ENCODE measurements around the gene RLBP1. TPM values are rescaled to one million over a fixed set of nuclear protein-coding genes. Genes with fewer than 3 reads are reported as not detected.

RLBP1 gene
- total and polyA plus RNA-seq, 4 donors: not detected

DNA sequence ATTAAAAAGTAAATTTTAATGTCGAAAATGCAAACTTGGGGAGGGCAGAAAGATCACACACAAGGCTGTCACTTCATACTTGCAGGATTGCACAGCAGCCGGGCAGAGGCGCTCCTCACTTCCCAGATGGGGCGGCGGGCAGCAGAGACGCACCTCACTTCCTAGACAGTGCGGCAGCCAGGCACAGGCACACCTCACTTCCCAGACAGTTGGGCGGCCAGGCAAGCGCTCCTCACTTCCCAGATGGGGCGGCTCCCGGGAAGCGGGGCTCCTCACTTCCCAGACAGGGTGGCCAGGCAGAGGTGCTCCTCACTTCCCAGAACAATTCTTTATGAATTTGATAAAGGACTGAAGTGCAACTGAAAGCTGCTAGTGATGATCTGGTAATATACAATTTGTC lies 21.2 kb downstream of the RLBP1 start:
- TF ChIP-seq CTCF (IDR thresholded peaks at IDR 0.05; ENCODE audit: control extremely low read depth, extremely low read depth): no peak
- Histone ChIP-seq H3K27ac (ENCODE audit: low read depth in 1 of 2, low read length in 1 of 2) (no peak overlapping the region), H3K36me3 (ENCODE audit: control insufficient read depth in 4 of 4, insufficient read depth in 4 of 4, low read length in 4 of 4) (peaks cover under 1 to 27% (median 8%) of the 10 kb centered on the region in 4 donors), H3K9ac (ENCODE audit: insufficient read depth in 1 of 2, low read length in 2 of 2) (no peak overlapping the region), H3K4me1 (ENCODE audit: control insufficient read depth in 5 of 5, insufficient read depth in 5 of 5, low read length in 5 of 5) (peaks cover 0 to 16% (median 0%) of the 10 kb centered on the region in 5 donors), H3K4me3 (no peak overlapping the region), H3K27me3 (ENCODE audit: control insufficient read depth in 3 of 3, insufficient read depth in 3 of 3, low read length in 2 of 3) (no peaks in the 10 kb centered on the region), H3K9me3 (ENCODE audit: control insufficient read depth in 4 of 4, insufficient read depth in 3 of 4, low read length in 3 of 4) (no peaks in the 10 kb centered on the region)
- ATAC-seq (ENCODE audit: insufficient read depth, low FRiP score) (no peak), DNase-seq (no peak)
- WGBS, 2 donors: 92 to 95% methylated on average over 12 of the region's 12 CpGs

DNA sequence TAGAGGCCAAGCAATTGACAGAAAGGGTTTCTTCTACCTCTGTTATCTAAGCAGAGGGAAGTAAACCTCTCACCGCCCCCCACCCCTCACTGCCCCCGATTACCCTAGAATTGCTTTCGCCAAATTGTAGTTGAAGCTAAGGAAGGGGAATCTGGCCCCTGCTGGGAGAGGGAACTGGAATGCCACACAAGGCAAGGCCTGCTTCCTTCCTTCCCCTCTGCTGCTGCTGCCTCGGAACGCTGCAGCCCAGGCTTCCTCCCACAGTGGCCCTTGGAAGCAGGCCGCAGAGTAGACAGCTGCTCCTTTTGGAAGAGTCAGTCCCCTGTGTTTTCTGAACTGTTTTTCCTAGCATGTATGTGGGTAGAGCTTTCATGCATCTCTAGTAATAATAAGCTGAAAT lies 21.6 kb downstream of the RLBP1 start:
- Histone ChIP-seq H3K27me3 (ENCODE audit: control insufficient read depth in 3 of 3, insufficient read depth in 3 of 3, low read length in 2 of 3) (no peaks in the 10 kb centered on the region), H3K4me1 (ENCODE audit: control insufficient read depth in 5 of 5, insufficient read depth in 5 of 5, low read length in 5 of 5) (peaks cover 0 to 16% (median 0%) of the 10 kb centered on the region in 5 donors), H3K9ac (ENCODE audit: insufficient read depth in 1 of 2, low read length in 2 of 2) (no peak overlapping the region), H3K9me3 (ENCODE audit: control insufficient read depth in 4 of 4, insufficient read depth in 3 of 4, low read length in 3 of 4) (no peaks in the 10 kb centered on the region), H3K36me3 (ENCODE audit: control insufficient read depth in 4 of 4, insufficient read depth in 4 of 4, low read length in 4 of 4) (peaks cover 4 to 31% (median 12%) of the 10 kb centered on the region in 4 donors), H3K27ac (ENCODE audit: low read depth in 1 of 2, low read length in 1 of 2) (no peak overlapping the region), H3K4me3 (no peak overlapping the region)
- no peak for TF ChIP-seq CTCF (IDR thresholded peaks at IDR 0.05; ENCODE audit: control extremely low read depth, extremely low read depth)
- WGBS, 2 donors: 24 to 54% methylated on average over 6 of the region's 6 CpGs
- DNase-seq (no peak), ATAC-seq (ENCODE audit: insufficient read depth, low FRiP score) (no peak)

DNA sequence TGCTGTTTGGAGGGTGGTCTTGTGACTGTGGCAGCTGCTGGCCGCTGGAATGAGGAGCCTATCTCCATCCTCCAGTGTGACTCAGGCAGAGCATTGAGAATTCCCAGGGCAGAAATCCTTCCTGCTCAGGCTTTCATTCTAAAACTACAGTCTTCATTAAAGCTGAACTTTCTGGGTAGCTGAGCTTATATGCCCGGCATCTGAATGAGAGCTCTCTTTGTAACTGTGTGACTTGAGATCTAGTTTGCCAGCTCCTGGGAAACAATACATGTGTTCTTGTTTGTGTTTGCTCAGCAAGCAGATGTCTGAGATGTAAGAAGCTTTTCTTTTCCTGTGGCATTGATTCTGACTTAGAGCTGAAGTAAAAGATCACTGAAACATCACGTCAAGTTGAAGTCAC lies 22.4 kb downstream of the RLBP1 start:
- no peaks in the 10 kb centered on the region for H3K27me3 ChIP-seq (ENCODE audit: control insufficient read depth in 3 of 3, insufficient read depth in 3 of 3, low read length in 2 of 3)
- H3K36me3 ChIP-seq (ENCODE audit: control insufficient read depth in 4 of 4, insufficient read depth in 4 of 4, low read length in 4 of 4): peaks cover 4 to 32% (median 14%) of the 10 kb centered on the region in 4 donors
- DNase-seq (no peak), ATAC-seq (ENCODE audit: insufficient read depth, low FRiP score) (no peak)
- no peak overlapping the region for H3K27ac ChIP-seq (ENCODE audit: low read depth in 1 of 2, low read length in 1 of 2)
- H3K4me3 ChIP-seq: no peak overlapping the region
- no peak for TF ChIP-seq CTCF (IDR thresholded peaks at IDR 0.05; ENCODE audit: control extremely low read depth, extremely low read depth)
- no peaks in the 10 kb centered on the region for H3K9me3 ChIP-seq (ENCODE audit: control insufficient read depth in 4 of 4, insufficient read depth in 3 of 4, low read length in 3 of 4)
- H3K9ac ChIP-seq (ENCODE audit: insufficient read depth in 1 of 2, low read length in 2 of 2): no peak overlapping the region
- H3K4me1 ChIP-seq (ENCODE audit: control insufficient read depth in 5 of 5, insufficient read depth in 5 of 5, low read length in 5 of 5): peaks cover 0 to 16% (median 0%) of the 10 kb centered on the region in 5 donors
- 94 to 98% methylated on average over 3 of the region's 3 CpGs for WGBS, 2 donors

- no peak for TF ChIP-seq CTCF (IDR thresholded peaks at IDR 0.05; ENCODE audit: control extremely low read depth, extremely low read depth)
- Histone ChIP-seq H3K4me1 (ENCODE audit: control insufficient read depth in 5 of 5, insufficient read depth in 5 of 5, low read length in 5 of 5) (peaks cover 0 to 16% (median 0%) of the 10 kb centered on the region in 5 donors), H3K36me3 (ENCODE audit: control insufficient read depth in 4 of 4, insufficient read depth in 4 of 4, low read length in 4 of 4) (peaks cover 8 to 34% (median 18%) of the 10 kb centered on the region in 4 donors), H3K9me3 (ENCODE audit: control insufficient read depth in 4 of 4, insufficient read depth in 3 of 4, low read length in 3 of 4) (peaks cover 0 to 1% (median 0%) of the 10 kb centered on the region in 4 donors), H3K27me3 (ENCODE audit: control insufficient read depth in 3 of 3, insufficient read depth in 3 of 3, low read length in 2 of 3) (no peaks in the 10 kb centered on the region), H3K9ac (ENCODE audit: insufficient read depth in 1 of 2, low read length in 2 of 2) (no peak overlapping the region), H3K4me3 (no peak overlapping the region), H3K27ac (ENCODE audit: low read depth in 1 of 2, low read length in 1 of 2) (no peak overlapping the region)
- WGBS, 2 donors: 86 to 94% methylated on average over 2 of the region's 2 CpGs
- ATAC-seq (ENCODE audit: insufficient read depth, low FRiP score) (no peak), DNase-seq (no peak)
Measured at GRCh38 chr15:89198196-89198595, 23.2 kb downstream of the RLBP1 start.

Measured in lung (tissue), 12 donors.